Measurements from ENCODE around the gene NFS1.

DNA sequence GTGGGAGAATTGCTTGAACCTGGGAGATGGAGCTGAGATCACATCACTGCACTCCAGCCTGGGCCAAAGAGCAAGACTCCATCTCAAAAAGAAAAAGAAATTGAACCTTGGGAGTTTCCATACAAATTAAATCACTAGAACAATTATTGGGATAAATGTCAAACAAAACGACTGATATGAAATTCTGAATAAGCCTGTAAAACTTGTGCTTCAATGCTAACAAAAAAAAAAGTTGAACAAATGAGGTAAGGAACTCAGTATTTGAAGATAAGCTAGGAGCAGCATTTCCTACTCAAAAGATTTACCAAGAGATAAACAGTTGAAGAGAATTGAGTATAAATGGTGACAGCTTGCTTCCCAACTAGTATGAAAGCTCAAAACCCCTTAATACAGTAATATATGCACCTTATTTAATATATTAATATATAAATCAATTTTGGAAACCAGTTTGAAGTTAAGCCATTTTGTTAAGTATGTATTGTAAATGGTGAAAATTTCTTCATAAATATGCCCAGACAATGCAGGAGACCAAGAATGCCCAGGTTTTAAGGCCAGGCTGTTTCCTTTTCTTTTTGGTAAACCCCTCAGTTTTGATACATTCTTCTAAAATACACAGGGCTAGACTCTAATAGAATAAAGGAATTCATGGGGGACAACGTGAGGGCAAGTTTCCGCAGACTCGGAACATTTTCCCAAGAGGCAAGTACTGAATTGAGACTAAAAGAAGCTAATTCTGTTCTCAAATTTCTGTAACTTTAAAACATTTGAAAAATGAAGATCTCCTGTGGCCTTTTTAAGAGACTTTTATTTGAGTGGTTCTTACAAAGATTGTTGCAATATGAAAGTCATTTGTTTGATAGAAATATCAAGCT lies 3.9 kb upstream of the NFS1 start:
- TF ChIP-seq CTCF (IDR thresholded peaks at IDR 0.05) (no peak), POLR2A (IDR thresholded peaks at IDR 0.05) (no peak)
